Thymus (tissue), 11 donors: Measurements from ENCODE around the gene ALKBH6. TPM values are rescaled to one million over a fixed set of nuclear protein-coding genes. Genes with fewer than 3 reads are reported as not detected.

Experiments
- DNase-seq, 9 donors: peaks; one replicate each; pipeline ENCODE4 v3.0.0-alpha.2; 2013; ENCODE audit warnings: low spot score in 9 of 9, low read depth in 6 of 9, missing footprints in 1 of 9
- H3K27ac ChIP-seq, 2 donors: one replicate each; pipeline ENCODE4 v1.5.1; 2013; ENCODE audit warnings: control low read depth in 1 of 2, low read depth in 1 of 2, low read length in 1 of 2, mild to moderate bottlenecking in 1 of 2, moderate library complexity in 1 of 2
- H3K27me3 ChIP-seq, 2 donors: one replicate each; pipeline ENCODE4 v1.5.1; 2013; ENCODE audit warnings: low read length in 1 of 2; ENCODE audit not compliant: control insufficient read depth in 2 of 2, insufficient read depth in 1 of 2
- H3K36me3 ChIP-seq, 2 donors: one replicate each; pipeline ENCODE4 v1.5.1; 2013; ENCODE audit warnings: low read length in 1 of 2, mild to moderate bottlenecking in 1 of 2, moderate library complexity in 1 of 2; ENCODE audit not compliant: control insufficient read depth in 2 of 2, insufficient read depth in 2 of 2
- H3K4me1 ChIP-seq, 2 donors: one replicate each; pipeline ENCODE4 v1.5.1; 2013; ENCODE audit warnings: low read length in 2 of 2; ENCODE audit not compliant: control insufficient read depth in 2 of 2, insufficient read depth in 2 of 2
- H3K4me3 ChIP-seq, 2 donors: one replicate each; pipeline ENCODE4 v1.5.1; 2013; ENCODE audit warnings: low read length in 2 of 2, control low read depth in 1 of 2, mild to moderate bottlenecking in 1 of 2
- H3K9me3 ChIP-seq, 2 donors: one replicate each; pipeline ENCODE4 v1.5.1; 2013; ENCODE audit warnings: low read length in 1 of 2, mild to moderate bottlenecking in 1 of 2; ENCODE audit not compliant: control insufficient read depth in 2 of 2, insufficient read depth in 1 of 2
- WGBS: extraction: QIAGEN DNeasy Blood & Tissue Kit; methylation state at CpG from one replicate; pipeline ENCODE4 v1.1.7; 2013; 5-methylcytosine and 5-hydroxymethylcytosine counted together
- polyA plus RNA-seq: library from polyadenylated mRNA; stranded (reverse); fragments of 200-250 nt; gene quantifications from one replicate; pipeline ENCODE4 v1.2.3, GENCODE V29; 2013
- total RNA-seq: library from RNA; stranded (reverse); fragments of 120-200 nt; gene quantifications from one replicate; pipeline ENCODE4 v1.2.4, GENCODE V29; 2013
- donor health status: healthy.

Gene ALKBH6
- total and polyA plus RNA-seq, 2 donors: 14.1 to 33.9 TPM

DNA sequence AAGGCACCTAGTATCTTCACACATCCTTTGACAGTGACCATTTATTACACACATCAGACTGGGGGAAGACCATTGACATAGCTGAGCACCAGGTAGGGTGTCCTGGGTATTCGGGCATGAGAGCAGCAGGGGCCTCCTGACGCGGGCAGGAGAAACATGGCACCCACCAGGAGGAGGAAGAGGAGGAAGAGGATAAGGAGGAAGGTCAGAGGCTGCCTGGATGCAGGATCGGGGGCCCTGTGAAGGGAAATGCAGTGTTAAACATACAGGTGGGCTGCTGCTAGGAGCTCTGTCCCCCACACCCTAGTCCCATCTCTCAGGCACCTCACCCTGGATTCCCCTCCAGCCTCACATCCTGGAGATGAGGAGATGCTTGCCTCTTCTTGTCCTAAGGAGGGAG, 10.7 kb downstream of the ALKBH6 start:
- Histone ChIP-seq H3K4me3 (no peak overlapping the region), H3K36me3 (peaks cover 8 to 16% of the 10 kb centered on the region in 2 donors), H3K9me3 (no peaks in the 10 kb centered on the region), H3K4me1 (no peaks in the 10 kb centered on the region), H3K27ac (no peak overlapping the region), H3K27me3 (peaks cover 0 to 4% of the 10 kb centered on the region in 2 donors)
- DNase-seq: no peak
- 96% methylated on average over 4 of the region's 4 CpGs for whole genome bisulfite sequencing

DNA sequence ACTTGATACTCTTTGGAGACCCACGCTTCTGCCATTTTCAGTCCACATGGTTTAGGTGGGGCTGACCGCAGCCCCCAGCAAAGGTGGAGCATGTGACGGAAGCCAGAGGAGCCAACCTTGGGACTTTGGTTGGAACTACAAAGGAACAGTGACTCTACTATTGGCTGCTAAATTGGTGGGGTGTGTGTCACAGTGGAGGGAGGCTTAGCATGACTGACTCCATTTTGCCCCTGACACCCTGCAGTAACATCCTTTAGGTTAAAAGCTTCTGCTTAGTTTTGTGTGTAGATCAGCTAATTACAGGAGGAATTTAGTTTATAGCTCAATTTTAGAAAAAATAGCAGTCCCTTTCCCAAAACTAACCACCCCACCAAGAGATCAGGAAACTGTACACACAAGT, 12.4 kb downstream of the ALKBH6 start:
- no peak overlapping the region for H3K4me3 ChIP-seq
- no peaks in the 10 kb centered on the region for H3K9me3 ChIP-seq
- H3K27me3 ChIP-seq: no peaks in the 10 kb centered on the region
- H3K4me1 ChIP-seq: peaks cover under 1% of the 10 kb centered on the region in 2 donors
- H3K27ac ChIP-seq: no peak overlapping the region
- no peak for DNase-seq
- H3K36me3 ChIP-seq: peaks cover 8 to 17% of the 10 kb centered on the region in 2 donors
- 98% methylated on average over 3 of the region's 3 CpGs for WGBS

DNA sequence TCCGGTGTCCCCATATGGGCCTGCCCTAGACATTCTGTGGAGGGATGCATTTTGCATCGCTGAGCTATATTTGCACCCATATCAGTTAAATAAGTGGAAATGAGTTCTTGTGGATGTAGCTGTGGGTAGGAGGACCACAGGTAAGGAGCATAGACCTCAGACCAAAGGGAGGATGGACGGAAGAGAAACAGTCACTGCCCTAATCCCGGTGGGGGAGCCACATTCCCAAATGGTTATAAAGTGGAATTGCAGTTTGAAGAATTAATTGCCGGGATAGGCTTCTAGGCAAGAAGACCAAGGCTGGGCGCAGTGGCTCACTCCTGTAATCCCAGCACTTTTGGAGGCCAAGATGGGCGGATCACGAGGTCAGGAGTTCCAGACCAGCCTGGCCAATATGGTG, 17.2 kb downstream of the ALKBH6 start:
- no peak overlapping the region for H3K4me3 ChIP-seq
- H3K4me1 ChIP-seq: peaks cover 18 to 19% of the 10 kb centered on the region in 2 donors
- H3K27ac ChIP-seq: no peak overlapping the region

DNA sequence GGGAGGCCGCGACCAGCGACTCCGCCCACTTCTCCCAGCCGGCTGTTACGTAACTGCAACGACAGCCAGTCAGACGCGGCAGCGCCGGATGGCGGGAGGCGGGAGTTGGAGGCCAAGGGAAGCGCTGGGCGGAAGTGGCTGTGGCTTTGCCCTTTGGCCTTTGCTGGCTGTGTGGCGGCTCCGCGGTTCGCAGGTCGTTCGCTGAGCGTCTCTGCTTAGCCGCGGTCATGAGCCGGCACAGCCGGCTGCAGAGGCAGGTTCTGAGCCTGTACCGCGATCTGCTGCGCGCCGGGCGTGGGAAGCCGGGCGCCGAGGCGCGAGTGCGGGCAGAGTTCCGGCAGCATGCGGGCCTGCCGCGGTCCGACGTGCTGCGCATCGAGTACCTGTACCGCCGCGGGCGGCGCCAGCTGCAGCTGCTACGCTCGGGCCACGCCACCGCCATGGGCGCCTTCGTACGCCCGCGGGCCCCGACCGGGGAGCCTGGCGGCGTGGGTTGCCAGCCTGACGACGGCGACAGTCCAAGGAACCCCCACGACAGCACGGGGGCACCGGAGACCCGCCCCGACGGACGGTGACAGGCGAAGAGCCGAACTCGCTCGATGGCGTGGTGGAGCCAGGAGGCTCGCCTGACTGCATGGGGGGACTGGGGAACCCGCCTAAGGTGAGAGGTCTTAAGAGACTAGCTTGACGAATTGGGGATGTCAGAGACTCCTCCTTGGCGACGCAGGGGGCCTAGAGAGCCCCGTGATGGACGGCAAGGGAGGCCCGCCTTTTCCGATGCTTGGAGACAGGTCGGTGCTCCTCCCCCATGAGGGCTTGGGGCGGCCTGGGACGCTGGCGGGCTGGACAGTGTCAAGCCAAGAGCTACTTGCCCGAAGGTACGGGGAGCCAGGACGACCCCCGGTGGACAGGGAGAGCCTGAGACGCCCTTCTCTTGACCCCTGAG, 18.7 kb downstream of the ALKBH6 start, which contains the start of gene SDHAF1:
SDHAF1 (plus strand) TSS at position 141 of the 946 bp plus-strand sequence; CDS start at position 228, 87 bp downstream.
- 1% methylated on average over 97 of the region's 97 CpGs for WGBS
- peak within 1 kb of the TSS; percentile 58 to 62 for H3K4me3 ChIP-seq
- DNase-seq: peak; percentile 77 to 95 (median 89)
- H3K9me3 ChIP-seq: peaks cover 0 to 1% of the 10 kb centered on the region in 2 donors
- H3K4me1 ChIP-seq: peaks cover 18 to 19% of the 10 kb centered on the region in 2 donors
- H3K27ac ChIP-seq: peak within 1 kb of the TSS; percentile 0 to 43
- H3K27me3 ChIP-seq: peaks cover 0 to 8% of the 10 kb centered on the region in 2 donors
- peaks cover 0 to 5% of the 10 kb centered on the region in 2 donors for H3K36me3 ChIP-seq

More for the DNA sequence above, 17.2 kb downstream of the ALKBH6 start:
- Histone ChIP-seq H3K27me3 (peaks cover 0 to 8% of the 10 kb centered on the region in 2 donors), H3K36me3 (peaks cover 5 to 11% of the 10 kb centered on the region in 2 donors), H3K9me3 (peaks cover 0 to 1% of the 10 kb centered on the region in 2 donors)
- no peak for DNase-seq
- 98% methylated on average over 8 of the region's 8 CpGs for WGBS

DNA sequence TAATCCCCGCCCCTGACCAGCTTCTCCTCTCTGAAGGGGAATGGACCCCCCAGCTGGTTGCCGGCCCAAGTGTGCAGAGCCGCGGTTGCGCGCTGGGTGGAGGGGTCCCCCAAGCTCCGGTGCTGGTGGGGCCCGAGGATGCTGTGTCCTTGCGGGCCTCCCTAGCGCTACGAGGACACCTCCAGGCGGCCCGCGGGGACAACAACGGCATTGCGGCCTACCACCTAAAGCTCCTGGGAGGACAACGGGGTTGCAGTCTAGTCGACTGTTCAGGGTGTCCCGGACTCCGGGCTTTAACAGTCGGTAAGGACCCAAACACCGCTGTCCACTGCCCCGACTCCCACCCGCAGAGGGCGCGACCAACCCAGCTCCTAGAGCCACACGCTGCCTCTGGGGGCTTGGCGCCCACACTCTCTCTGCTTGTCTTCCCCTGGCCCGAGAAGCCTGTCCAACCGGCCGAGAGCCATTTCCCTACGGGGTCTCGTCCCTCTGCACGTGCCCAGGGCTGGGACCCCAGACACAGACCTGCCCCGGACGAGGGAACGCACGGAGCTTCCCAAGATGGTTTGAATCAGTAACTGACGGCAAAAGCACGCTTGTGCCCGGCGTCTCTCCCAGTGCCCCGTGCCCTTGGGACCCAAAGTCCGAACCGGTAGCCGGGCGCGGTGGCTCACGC, 20.0 kb downstream of the ALKBH6 start:
- DNase-seq: no peak
- peaks cover 0 to 5% of the 10 kb centered on the region in 2 donors for H3K36me3 ChIP-seq
- 53% methylated on average over 49 of the region's 49 CpGs for WGBS
- peaks cover 18 to 19% of the 10 kb centered on the region in 2 donors for H3K4me1 ChIP-seq
- peak overlapping the region in 1 of 2 donors; percentile 62 for H3K4me3 ChIP-seq
- H3K27me3 ChIP-seq: peaks cover 2 to 17% of the 10 kb centered on the region in 2 donors
- peaks cover 0 to 1% of the 10 kb centered on the region in 2 donors for H3K9me3 ChIP-seq
- peak overlapping the region in 1 of 2 donors; percentile 21 for H3K27ac ChIP-seq

DNA sequence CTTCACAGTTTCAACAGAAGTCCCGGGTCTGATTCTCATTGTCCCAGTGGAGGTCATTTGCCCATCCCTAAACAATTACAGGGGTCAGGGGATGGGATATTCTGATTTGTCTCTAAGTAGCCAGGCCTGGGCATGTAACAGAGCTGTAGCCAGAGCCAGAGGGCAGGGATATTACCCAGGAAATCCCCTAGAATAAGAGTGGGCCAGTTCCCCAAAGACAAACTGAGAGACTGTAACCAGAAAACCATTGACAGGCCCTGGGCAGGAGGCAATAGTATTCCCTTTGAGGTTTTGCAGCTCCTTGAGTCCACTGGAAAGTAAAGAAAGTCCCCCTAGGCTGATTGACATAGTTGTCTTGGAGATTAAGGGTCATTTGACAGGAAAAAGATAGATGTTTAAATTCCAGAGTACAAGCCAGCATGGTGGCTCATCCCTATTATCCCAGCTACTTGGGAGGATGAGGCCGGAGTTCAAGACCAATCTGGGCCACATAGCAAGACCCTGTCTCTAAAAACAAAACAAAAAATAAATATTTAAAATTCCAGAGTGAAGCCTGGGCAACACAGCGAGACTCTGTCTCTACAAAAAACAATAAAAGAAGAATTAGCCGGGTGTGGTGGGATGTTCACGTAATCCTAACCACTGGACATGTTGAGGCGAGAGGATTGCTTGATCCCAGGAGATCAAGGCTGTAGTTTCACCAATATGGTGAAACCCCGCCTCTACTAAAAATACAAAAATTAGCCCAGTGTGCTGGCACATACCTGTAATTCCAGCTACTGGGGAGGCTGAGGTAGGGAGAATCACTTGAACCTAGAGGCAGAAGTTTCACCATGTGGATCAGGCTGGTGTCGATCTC, 20.9 kb downstream of the ALKBH6 start:
- peaks cover 2 to 25% of the 10 kb centered on the region in 2 donors for H3K27me3 ChIP-seq
- H3K27ac ChIP-seq: no peak overlapping the region
- peaks cover 0 to 5% of the 10 kb centered on the region in 2 donors for H3K36me3 ChIP-seq
- peaks cover 0 to 1% of the 10 kb centered on the region in 2 donors for H3K9me3 ChIP-seq
- DNase-seq: no peak
- WGBS: 95% methylated on average over 8 of the region's 8 CpGs
- no peak overlapping the region for H3K4me3 ChIP-seq
- peaks cover 18 to 19% of the 10 kb centered on the region in 2 donors for H3K4me1 ChIP-seq

DNA sequence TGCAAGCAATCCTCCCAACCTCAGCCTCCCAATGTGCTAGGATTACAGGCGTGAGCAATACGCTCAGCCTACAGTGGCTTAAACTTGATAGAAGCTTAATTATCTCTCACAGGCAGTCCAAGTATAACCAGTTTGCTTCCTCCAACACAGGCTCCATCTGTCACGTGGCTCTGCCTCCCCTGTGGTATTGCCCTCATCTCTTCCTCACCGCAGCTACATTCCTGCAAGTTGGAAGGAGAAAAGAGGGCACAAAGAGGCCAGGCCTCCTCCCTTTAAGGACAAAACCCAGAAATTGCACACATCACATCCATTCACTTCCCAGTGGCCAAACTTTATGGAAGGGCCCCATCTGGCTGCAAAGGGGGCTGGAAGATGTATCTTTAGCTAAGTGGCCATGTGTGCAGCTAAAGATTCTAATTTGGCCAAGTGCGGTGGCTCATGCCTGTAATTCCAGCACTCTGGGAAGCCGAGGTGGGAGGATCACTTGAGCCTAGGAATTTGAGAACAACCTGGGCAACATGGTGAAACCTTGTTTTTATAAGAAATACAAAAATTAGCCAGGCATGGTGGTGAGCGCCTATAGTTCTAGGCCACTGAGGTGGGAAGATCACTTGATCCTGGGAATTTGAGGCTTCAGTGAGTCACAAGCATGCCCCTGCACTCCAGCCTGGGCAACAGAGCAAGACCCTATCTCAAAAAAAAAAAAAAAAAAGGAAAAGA, 22.1 kb downstream of the ALKBH6 start:
- H3K4me1 ChIP-seq: peaks cover 18 to 19% of the 10 kb centered on the region in 2 donors
- 93% methylated on average over 7 of the region's 7 CpGs for WGBS

More for the DNA sequence above, 22.1 kb downstream of the ALKBH6 start:
- no peak for DNase-seq
- H3K27me3 ChIP-seq: peaks cover 7 to 38% of the 10 kb centered on the region in 2 donors
- peaks cover 0 to 1% of the 10 kb centered on the region in 2 donors for H3K9me3 ChIP-seq
- H3K27ac ChIP-seq: no peak overlapping the region
- no peaks in the 10 kb centered on the region for H3K36me3 ChIP-seq
- no peak overlapping the region for H3K4me3 ChIP-seq
